Measurements from ENCODE around the gene CC2D2A. TPM values are rescaled to one million over a fixed set of nuclear protein-coding genes. Genes with fewer than 3 reads are reported as not detected.

Gene CC2D2A
- total RNA-seq, 2 experiments from 2014 or later: not detected

- peak; percentile 44 for DNase-seq (ENCODE audit: low spot score)
- Histone ChIP-seq H3K9me3 (ENCODE audit: low read length) (no peaks in the 10 kb centered on the region), H2AFZ (ENCODE audit: low read length) (peak overlapping the region; percentile 70; the same call in 1 of the 2 replicates), H3K4me2 (ENCODE audit: low read length) (peak overlapping the region; percentile 29; the same call in 1 of the 2 replicates), H3K9me2 (ENCODE audit: insufficient read depth, low read length) (no peaks in the 10 kb centered on the region), H4K20me1 (ENCODE audit: insufficient read depth, low read length) (no peaks in the 10 kb centered on the region), H3K79me2 (ENCODE audit: insufficient read depth, low read depth, low read length) (no peaks in the 10 kb centered on the region), H3K36me3 (ENCODE audit: insufficient read depth, low read length) (no peaks in the 10 kb centered on the region), H3K4me3 (ENCODE audit: low read depth, low read length, poor library complexity, severe bottlenecking) (no peak overlapping the region), H3K27ac (ENCODE audit: low read depth, low read length, poor library complexity, severe bottlenecking) (no peak overlapping the region), H3K4me1 (ENCODE audit: insufficient read depth, low read length, poor library complexity, severe bottlenecking) (no peaks in the 10 kb centered on the region)
- intact Hi-C loops (cut with micrococcal nuclease; ENCODE audit: unreplicated experiment): loop anchor here (1.0 to 10.0 kb wide), 7 partner anchors 171 to 783 kb away; no protein-coding TSS in a partner anchor
- POLR2A ChIA-PET: interaction anchor here (0.9 kb wide), 1 partner anchor 16 kb away, joined by 3 read pairs; no protein-coding TSS in a partner anchor
- TF ChIP-seq EZH2phosphoT487 (IDR thresholded peaks at IDR 0.05; ENCODE audit: borderline replicate concordance, low read depth, low read length) (no peak), CTCF (conservative IDR thresholded peaks at IDR 0.05; ENCODE audit: low read length) (peak; percentile 80)
- no TSS peak for BruUV-seq (replicated peaks)
- CTCF ChIA-PET (ENCODE audit: unreplicated experiment): interaction anchor here (1.1 kb wide), 1 partner anchor 477 kb away, joined by 3 read pairs; no protein-coding TSS in a partner anchor
These were observed 9.6 kb downstream of the CC2D2A start for GRCh38 chr4:15479089-15479912.

- no TSS peak for BruUV-seq (replicated peaks)
- no peaks in the 10 kb centered on the region for H3K79me2 ChIP-seq (ENCODE audit: insufficient read depth, low read depth, low read length)
- no peaks in the 10 kb centered on the region for H4K20me1 ChIP-seq (ENCODE audit: insufficient read depth, low read length)
- no peaks in the 10 kb centered on the region for H3K4me1 ChIP-seq (ENCODE audit: insufficient read depth, low read length, poor library complexity, severe bottlenecking)
- intact Hi-C loops (cut with micrococcal nuclease; ENCODE audit: unreplicated experiment): loop anchor here (1.0 to 10.0 kb wide), 7 partner anchors 170 to 782 kb away; no protein-coding TSS in a partner anchor
- H3K4me2 ChIP-seq (ENCODE audit: low read length): no peak overlapping the region
- TF ChIP-seq CTCF (conservative IDR thresholded peaks at IDR 0.05; ENCODE audit: low read length): no peak
- no peak for TF ChIP-seq EZH2phosphoT487 (IDR thresholded peaks at IDR 0.05; ENCODE audit: borderline replicate concordance, low read depth, low read length)
- POLR2A ChIA-PET: interaction anchor here (0.9 kb wide), 1 partner anchor 17 kb away, joined by 3 read pairs; no protein-coding TSS in a partner anchor
- H3K27ac ChIP-seq (ENCODE audit: low read depth, low read length, poor library complexity, severe bottlenecking): no peak overlapping the region
- no peak for DNase-seq (ENCODE audit: low spot score)
- CTCF ChIA-PET (ENCODE audit: unreplicated experiment): interaction anchor here (1.1 kb wide), 1 partner anchor 476 kb away, joined by 3 read pairs; no protein-coding TSS in a partner anchor
- no peak overlapping the region for H3K4me3 ChIP-seq (ENCODE audit: low read depth, low read length, poor library complexity, severe bottlenecking)
- H3K9me3 ChIP-seq (ENCODE audit: low read length): no peaks in the 10 kb centered on the region
- H2AFZ ChIP-seq (ENCODE audit: low read length): peak overlapping the region; percentile 70; the same call in 1 of the 2 replicates
- no peaks in the 10 kb centered on the region for H3K9me2 ChIP-seq (ENCODE audit: insufficient read depth, low read length)
- no peaks in the 10 kb centered on the region for H3K36me3 ChIP-seq (ENCODE audit: insufficient read depth, low read length)
These were observed 10.2 kb downstream of the CC2D2A start for GRCh38 chr4:15479913-15480185.
